ENCODE measurements around the gene CES3. TPM values are rescaled to one million over a fixed set of nuclear protein-coding genes. Genes with fewer than 3 reads are reported as not detected.

CES3 gene, protein sequence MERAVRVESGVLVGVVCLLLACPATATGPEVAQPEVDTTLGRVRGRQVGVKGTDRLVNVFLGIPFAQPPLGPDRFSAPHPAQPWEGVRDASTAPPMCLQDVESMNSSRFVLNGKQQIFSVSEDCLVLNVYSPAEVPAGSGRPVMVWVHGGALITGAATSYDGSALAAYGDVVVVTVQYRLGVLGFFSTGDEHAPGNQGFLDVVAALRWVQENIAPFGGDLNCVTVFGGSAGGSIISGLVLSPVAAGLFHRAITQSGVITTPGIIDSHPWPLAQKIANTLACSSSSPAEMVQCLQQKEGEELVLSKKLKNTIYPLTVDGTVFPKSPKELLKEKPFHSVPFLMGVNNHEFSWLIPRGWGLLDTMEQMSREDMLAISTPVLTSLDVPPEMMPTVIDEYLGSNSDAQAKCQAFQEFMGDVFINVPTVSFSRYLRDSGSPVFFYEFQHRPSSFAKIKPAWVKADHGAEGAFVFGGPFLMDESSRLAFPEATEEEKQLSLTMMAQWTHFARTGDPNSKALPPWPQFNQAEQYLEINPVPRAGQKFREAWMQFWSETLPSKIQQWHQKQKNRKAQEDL
- total RNA-seq = 0.24 TPM in 1 of 2 replicates, not detected in the other

DNA sequence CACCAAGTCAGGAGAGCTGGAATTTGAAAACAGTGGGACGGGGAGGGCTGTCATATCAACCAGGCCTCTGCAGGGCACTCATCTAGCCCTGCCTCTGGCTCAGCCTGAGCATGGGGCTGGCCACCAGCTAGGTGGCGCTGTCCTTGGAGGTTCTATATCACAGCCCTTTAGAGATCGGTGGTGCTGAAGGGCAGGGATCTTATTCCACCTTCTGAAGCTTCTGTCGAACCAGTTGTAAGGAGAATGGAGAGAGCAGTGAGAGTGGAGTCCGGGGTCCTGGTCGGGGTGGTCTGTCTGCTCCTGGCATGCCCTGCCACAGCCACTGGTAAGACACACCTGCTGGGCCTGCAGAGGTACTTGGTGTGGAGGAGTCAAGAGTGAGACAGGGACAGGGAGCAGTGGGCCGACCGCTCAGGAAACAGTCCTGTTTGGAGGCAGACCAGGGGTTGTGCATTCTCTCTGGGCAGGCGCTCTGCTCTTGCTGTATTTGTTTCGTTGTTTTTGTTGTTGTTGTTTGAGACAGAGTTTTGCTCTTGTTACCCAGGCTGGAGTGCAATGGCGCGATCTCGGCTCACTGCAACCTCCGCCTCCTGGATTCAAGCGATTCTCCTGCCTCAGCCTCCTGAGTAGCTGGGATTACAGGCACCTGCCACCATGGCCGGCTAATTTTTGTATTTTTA is at the start of gene CES3:
Gene CES3 (plus strand): TSS at position 202 of the 680 bp plus-strand sequence. CDS start 42 bp downstream, at position 244.

DNA sequence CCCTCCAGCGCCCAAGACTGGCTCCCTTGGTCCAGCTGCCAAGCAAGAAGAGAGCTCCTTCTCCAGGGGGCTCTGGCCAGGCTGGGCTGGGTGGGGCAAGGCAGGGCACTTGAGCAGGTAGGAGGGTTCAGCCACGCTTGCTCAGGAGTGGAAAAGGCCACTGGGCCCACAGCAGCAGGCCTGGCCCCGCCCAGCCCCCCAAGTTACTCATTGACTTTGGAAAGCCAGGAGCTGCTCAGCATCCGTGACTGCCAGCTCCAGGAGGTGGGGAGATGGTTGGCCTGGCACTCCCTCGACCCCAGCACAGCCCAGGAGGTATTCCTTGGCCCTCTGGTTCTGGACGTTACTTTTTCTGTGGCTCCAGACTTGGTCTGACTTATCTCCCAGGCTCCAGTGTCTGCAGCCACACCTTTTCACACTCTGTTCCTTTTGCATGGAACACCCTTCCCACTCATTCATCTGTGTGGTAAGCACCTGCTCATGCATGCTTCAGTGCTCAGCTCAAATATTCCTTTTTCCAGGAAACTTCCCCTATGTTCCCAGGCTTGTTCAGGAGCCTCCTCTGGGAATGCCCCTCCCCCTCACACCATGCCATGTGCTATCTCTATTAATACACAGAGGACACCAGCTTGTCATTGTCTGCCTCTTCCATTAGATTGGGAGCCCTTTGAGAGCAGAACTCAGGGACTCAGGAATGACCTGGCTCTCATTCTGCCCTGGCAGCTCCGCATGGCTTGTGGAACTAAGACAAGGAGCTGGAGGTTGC is 42.1 kb upstream of the CES3 start, which contains the start of gene CDH16:
Gene CDH16 (minus strand): TSS at position 83 of the 766 bp plus-strand sequence. CDS start 820 bp downstream, outside the sequence.

DNA sequence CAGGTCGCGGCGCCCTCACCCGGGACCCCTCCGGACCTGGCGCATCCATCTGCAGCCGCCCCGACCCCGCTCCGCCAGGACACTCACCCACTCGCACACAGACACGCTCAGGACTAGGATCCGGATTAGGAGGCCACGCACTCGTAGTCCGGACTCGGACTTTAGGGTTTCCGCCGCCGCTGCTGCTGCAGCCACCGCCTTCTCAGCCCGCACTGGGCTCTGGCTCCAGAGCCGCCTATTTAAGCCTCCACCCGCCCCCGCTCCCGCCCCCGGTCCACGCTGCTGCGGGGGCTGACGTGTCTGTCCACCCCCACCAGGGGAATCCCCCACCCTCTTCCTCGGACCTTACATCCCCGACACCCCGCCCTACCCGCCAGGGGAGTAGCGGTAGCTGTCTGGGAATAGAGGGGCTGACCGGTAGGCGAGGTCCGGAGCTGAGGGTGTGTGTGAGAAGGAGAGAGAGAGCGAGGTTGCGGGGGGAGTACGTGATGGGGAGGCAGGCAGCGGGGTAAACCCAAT is 35.7 kb upstream of the CES3 start, which contains the start of gene RRAD:
Gene RRAD (minus strand): TSS at position 214 of the 519 bp plus-strand sequence. CDS start 356 bp downstream, outside the sequence.

DNA sequence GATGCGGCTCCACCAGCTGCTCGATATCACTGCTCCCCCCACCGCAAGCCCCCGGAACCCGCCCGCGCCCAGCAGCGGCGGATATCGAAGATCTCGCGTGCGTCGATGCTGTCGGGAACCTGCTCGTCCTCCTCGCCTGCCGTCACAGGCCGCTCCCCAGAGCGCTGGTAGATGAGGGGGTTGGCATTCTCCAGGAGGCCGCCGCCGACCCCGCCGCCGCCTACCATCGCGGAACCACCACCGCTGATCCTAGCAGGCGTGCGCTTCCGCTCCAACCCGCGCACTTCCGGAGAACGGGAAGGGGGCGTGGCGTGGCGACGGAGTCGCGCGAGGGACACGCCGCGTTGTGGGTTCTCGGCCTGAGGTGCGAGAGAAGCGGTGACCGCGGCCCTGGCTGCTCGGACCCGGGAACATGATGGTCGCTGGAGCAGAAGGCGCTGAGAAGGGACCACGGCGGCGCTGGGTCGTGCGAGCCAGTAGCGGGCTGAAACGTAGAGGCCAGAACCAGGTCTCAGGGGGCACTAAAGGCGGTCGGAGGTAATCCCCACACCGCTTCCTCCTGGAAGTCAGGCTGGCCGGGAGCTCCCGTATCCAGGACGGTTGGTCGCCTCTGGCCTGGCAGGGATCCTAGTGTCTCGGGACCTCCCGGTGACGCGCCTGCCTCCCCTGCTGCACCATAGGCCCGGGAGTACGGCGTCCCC is 26.8 kb upstream of the CES3 start, which contains the start of gene CIAO2B:
Gene CIAO2B (minus strand): TSS at position 265 of the 701 bp plus-strand sequence. CDS start 38 bp downstream, at position 227.

DNA sequence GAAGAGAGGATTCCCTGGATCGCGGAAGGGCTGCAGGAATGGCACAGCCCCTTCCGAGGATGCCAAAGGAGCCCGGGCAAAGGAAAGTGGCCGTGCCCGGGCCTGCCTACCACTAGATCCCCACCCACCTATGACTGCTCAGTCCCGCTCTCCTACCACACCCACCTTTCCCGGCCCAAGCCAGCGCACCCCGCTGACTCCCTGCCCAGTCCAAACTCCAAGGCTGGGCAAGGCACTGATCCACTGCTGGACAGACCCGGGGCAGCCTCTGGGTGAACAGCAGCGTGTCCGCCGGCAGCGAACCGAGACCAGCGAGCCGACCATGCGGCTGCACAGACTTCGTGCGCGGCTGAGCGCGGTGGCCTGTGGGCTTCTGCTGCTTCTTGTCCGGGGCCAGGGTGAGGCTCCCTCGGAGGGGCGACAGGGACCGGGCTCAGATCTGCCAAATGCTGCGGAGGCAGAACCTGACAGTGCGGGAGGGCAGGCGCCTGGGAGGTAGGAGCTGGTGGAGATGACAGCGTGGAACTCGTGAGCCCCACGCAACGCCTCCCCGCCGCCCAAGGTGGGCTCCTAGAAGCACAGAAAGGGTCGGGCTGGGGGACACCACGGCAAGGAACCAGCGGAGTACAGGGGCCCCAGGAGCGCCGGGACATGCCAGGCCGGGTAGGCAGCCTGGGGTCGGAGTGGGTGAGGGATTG is 25.6 kb upstream of the CES3 start, which contains the start of gene CES2:
Gene CES2 (plus strand): TSS at position 203 of the 698 bp plus-strand sequence. CDS start 120 bp downstream, at position 323.

DNA sequence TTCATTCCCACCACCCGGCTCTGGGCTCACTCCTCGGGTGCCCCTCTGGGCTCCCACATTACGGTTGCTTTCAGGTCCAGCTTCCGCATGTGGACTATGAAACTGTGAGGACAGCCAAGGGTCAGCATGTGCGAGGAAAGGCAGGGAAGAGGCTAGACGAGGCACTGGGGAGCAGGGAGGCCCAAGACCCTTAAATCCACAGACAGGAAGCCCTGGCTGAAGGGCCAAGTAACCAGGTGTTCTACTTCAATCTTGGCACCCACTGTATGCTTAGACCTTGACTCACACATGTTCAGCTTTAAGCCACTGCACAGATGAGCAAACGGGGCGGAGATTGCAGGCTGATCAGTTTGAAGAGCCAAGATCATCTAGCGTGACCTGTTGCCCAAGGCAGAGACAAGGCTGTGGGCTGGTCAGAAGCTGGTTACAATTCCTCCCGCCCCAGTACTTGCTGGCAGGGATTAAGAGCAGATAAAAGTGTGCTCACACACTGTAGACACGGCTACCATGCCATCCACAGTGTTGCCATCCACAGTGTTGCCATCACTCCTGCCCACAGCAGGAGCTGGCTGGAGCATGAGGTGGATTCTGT is 27.2 kb downstream of the CES3 start, which contains the start of gene CES4A:
Gene CES4A (plus strand): TSS at position 393 of the 592 bp plus-strand sequence. CDS start 184 bp downstream, at position 577.

Other genes starting within 250 kb of the CES3 start
- gene DYNC1LI2, start 209.7 kb upstream of the CES3 start, total RNA-seq = 50.6 and 75.2 TPM in 2 replicates
- gene TERB1, start 159.7 kb upstream of the CES3 start, total RNA-seq = not detected in 2 replicates
- gene NAE1, start 130.3 kb upstream of the CES3 start, total RNA-seq = 45.8 and 58.7 TPM in 2 replicates
- gene CA7, start 116.9 kb upstream of the CES3 start, total RNA-seq = not detected in 2 replicates
- gene PDP2, start 80.8 kb upstream of the CES3 start, total RNA-seq = 6.6 and 45.2 TPM in 2 replicates
- gene CDH16, start 42.4 kb upstream of the CES3 start, total RNA-seq = not detected in 2 replicates
- 3.8 and 7.5 TPM in 2 replicates for gene RRAD, start 35.7 kb upstream of the CES3 start, total RNA-seq
- gene CIAO2B, start 26.9 kb upstream of the CES3 start, total RNA-seq = 129 and 149 TPM in 2 replicates
- 19.0 and 22.8 TPM in 2 replicates for gene CES2, start 25.8 kb upstream of the CES3 start, total RNA-seq
- gene CES4A, start 27.3 kb downstream of the CES3 start, total RNA-seq = 0.65 and 2.4 TPM in 2 replicates
- gene CBFB, start 67.9 kb downstream of the CES3 start, total RNA-seq = 39.8 and 48.2 TPM in 2 replicates
- 11.9 and 16.8 TPM in 2 replicates for gene PHAF1, start 148.7 kb downstream of the CES3 start, total RNA-seq
- 31.9 and 75.3 TPM in 2 replicates for gene B3GNT9, start 189.7 kb downstream of the CES3 start, total RNA-seq
- gene TRADD, start 198.6 kb downstream of the CES3 start, total RNA-seq = 26.1 and 32.8 TPM in 2 replicates
- 7.8 and 24.1 TPM in 2 replicates for gene FBXL8, start 198.7 kb downstream of the CES3 start, total RNA-seq
- gene HSF4, start 203.5 kb downstream of the CES3 start, total RNA-seq = 0.13 and 3.5 TPM in 2 replicates
- 25.3 and 35.7 TPM in 2 replicates for gene NOL3, start 209.3 kb downstream of the CES3 start, total RNA-seq
- gene MATCAP1, start 222.7 kb downstream of the CES3 start, total RNA-seq = 8.4 and 38.3 TPM in 2 replicates
- gene EXOC3L1, start 228.9 kb downstream of the CES3 start, total RNA-seq = 0.39 and 0.96 TPM in 2 replicates
- 75.3 and 80.8 TPM in 2 replicates for gene E2F4, start 230.9 kb downstream of the CES3 start, total RNA-seq
- gene ELMO3, start 237.9 kb downstream of the CES3 start, total RNA-seq = 1.4 and 2.3 TPM in 2 replicates

All from epithelial cell of alveolus of lung (primary cell).